Subcutaneous abdominal adipose tissue (tissue), 5 donors: ENCODE measurements around the gene SLC15A2.

ENCODE experiments used
- H3K27ac ChIP-seq: one replicate; pipeline ENCODE4 v1.7.0; 2013; ENCODE audit warnings: low read depth, mild to moderate bottlenecking, inconsistent platforms, low read length, moderate library complexity
- H3K27me3 ChIP-seq, 5 donors: one replicate each; pipeline ENCODE4 v1.7.0; 2013; ENCODE audit warnings: low read length in 5 of 5, inconsistent platforms in 1 of 5; ENCODE audit not compliant: control insufficient read depth in 5 of 5, insufficient read depth in 4 of 5
- H3K36me3 ChIP-seq, 5 donors: one replicate each; pipeline ENCODE4 v1.7.0; 2013; ENCODE audit warnings: low read length in 5 of 5; ENCODE audit not compliant: control insufficient read depth in 5 of 5, insufficient read depth in 5 of 5
- H3K4me1 ChIP-seq, 5 donors: one replicate each; pipeline ENCODE4 v1.7.0; 2013; ENCODE audit warnings: low read length in 5 of 5, mild to moderate bottlenecking in 3 of 5, moderate library complexity in 1 of 5; ENCODE audit not compliant: control insufficient read depth in 5 of 5, insufficient read depth in 5 of 5
- H3K4me3 ChIP-seq, 5 donors: one replicate each; pipeline ENCODE4 v1.7.0; 2013; ENCODE audit warnings: low read length in 5 of 5, low read depth in 1 of 5
- H3K9ac ChIP-seq, 5 donors: one replicate each; pipeline ENCODE4 v1.7.0; 2013; ENCODE audit warnings: low read length in 5 of 5, mild to moderate bottlenecking in 4 of 5, moderate library complexity in 3 of 5
- H3K9me3 ChIP-seq, 5 donors: one replicate each; pipeline ENCODE4 v1.7.0; 2013; ENCODE audit warnings: low read length in 5 of 5; ENCODE audit not compliant: control insufficient read depth in 5 of 5
- donor health status: healthy.
- donor health status: healthy.
- donor health status: healthy.
- donor health status: healthy.
- donor health status: healthy.

Gene SLC15A2

DNA sequence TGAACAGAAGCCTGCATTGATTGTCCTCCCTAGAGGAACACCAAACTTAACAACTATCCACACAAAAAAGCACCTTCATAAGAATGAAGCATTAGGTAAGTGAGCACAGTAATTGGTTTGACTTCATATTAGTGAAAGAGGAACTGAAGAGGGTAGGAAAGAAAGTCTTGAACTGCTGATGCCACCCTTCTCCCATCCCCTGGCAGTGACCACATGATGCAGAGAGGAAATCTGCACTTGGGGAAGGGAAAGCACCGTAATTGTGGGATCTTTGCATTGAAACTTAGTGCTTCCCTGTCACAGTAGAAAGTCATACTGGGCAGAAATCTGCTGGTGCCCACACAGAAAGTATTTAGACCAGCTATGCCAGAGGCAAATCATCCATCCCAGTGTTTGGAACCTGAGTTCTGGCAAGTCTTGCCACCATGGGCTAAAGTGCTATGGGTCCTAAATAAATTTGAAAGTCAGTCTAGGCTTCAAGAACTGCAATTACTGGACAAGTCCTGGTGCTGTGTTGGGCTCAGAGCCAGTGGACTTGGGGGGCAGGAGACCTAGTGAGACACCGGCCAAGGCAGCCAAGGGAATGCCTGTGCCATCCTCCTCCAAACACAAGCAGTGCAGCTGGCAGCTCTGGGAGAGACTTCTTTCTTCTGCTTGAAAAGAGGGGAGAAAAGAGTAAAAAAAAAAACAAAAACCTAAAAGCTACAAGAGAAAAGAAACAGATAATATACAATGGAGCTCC, 63.6 kb downstream of the SLC15A2 start:
- H3K4me1 ChIP-seq, result no peaks in the 10 kb centered on the region
- H3K27me3 ChIP-seq, result no peaks in the 10 kb centered on the region
- no peak overlapping the region for H3K9ac ChIP-seq
- no peak overlapping the region for H3K27ac ChIP-seq
- H3K4me3 ChIP-seq, result no peak overlapping the region
- H3K9me3 ChIP-seq, result peaks cover 0 to 7% (median 0%) of the 10 kb centered on the region in 5 donors
- H3K36me3 ChIP-seq, result no peaks in the 10 kb centered on the region

DNA sequence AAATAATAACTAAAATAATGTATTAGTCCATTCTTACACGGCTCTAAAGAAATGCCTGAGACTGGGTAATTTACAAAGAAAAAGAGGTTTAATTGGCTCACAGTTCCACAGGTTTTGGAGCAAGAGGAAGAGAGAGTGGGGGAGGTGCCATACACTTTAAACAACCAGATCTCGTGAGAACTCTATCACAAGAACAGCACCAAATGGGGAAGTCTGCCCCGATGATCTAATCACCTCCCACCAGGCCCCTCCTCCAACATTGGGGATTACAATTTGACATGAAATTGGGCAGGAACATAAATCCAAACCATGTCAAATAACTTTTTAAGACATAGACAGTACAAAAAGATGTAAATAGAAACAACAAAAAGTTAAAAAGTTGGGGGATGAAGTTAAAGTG, 64.6 kb downstream of the SLC15A2 start:
- no peak overlapping the region for H3K27ac ChIP-seq
- no peaks in the 10 kb centered on the region for H3K27me3 ChIP-seq
- H3K4me1 ChIP-seq, result no peaks in the 10 kb centered on the region
- no peak overlapping the region for H3K4me3 ChIP-seq
- peaks cover 0 to 11% (median 0%) of the 10 kb centered on the region in 5 donors for H3K9me3 ChIP-seq
- H3K36me3 ChIP-seq, result no peaks in the 10 kb centered on the region
- H3K9ac ChIP-seq, result no peak overlapping the region

DNA sequence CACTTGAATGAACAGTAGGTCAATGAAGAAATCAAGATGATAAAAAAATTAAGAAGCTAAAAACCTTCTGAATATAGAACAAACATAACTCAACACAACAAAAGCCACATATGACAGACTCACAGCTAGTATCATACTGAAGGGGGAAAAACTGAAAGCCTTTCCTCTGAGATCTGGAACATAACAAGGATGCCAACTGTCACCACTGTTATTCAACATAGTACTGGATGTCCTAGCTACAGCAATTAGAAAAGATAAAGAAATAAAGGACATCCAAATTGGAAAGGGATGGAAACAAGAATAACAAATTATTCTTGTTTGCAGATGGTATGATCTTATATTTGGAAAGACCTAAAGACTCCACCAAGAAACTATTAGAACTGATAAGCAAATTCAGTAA, 67.1 kb downstream of the SLC15A2 start:
- Histone ChIP-seq H3K4me3 (no peak overlapping the region), H3K9me3 (peaks cover 0 to 12% (median 0%) of the 10 kb centered on the region in 5 donors), H3K9ac (no peak overlapping the region), H3K27me3 (no peaks in the 10 kb centered on the region), H3K4me1 (no peaks in the 10 kb centered on the region), H3K36me3 (no peaks in the 10 kb centered on the region), H3K27ac (no peak overlapping the region)

DNA sequence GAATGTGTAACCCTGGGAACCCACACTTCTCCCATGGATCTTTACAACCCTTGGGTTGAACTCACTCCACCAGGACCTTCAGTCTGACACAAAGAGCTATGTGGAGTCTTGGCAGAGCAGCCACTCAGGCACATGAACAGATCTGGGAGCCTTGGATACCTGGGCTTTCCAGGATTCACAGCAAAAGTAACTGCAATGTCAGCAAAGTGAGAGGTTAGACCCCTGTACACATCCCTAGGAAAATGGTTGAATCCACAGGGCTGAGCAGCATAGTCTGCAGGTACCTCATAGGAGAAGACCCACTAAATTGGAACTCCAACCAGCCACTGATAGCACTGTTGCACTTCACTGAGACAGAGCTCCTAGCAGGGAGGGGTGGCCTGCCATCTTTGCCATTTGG, 68.2 kb downstream of the SLC15A2 start:
- H3K36me3 ChIP-seq, result no peaks in the 10 kb centered on the region
- H3K27ac ChIP-seq, result no peak overlapping the region
- H3K4me1 ChIP-seq, result no peaks in the 10 kb centered on the region
- H3K9me3 ChIP-seq, result peaks cover 0 to 12% (median 0%) of the 10 kb centered on the region in 5 donors
- no peaks in the 10 kb centered on the region for H3K27me3 ChIP-seq
- H3K4me3 ChIP-seq, result no peak overlapping the region
- no peak overlapping the region for H3K9ac ChIP-seq

DNA sequence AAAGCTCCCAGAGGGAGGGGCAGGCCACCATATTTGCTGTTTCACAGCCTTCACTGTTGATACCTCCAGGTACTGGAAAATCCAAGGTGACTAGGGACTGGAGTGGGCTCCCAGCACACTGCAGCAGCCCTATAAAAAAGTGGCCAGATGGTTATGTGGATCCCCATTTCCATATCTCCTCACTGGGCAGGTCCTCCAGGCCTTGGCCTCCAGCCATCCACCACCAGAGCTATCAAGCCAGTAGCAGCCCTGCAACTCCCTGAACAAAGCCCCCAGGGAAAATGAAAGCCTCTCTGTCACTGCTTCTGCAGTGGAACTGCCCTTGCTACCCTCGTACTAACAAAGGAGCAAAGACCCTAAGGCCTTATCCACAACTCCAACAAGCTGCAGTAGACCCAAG, 69.4 kb downstream of the SLC15A2 start:
- Histone ChIP-seq H3K36me3 (no peaks in the 10 kb centered on the region), H3K27ac (no peak overlapping the region), H3K4me1 (no peaks in the 10 kb centered on the region), H3K9me3 (peaks cover 0 to 12% (median 0%) of the 10 kb centered on the region in 5 donors), H3K27me3 (no peaks in the 10 kb centered on the region), H3K4me3 (no peak overlapping the region), H3K9ac (no peak overlapping the region)

DNA sequence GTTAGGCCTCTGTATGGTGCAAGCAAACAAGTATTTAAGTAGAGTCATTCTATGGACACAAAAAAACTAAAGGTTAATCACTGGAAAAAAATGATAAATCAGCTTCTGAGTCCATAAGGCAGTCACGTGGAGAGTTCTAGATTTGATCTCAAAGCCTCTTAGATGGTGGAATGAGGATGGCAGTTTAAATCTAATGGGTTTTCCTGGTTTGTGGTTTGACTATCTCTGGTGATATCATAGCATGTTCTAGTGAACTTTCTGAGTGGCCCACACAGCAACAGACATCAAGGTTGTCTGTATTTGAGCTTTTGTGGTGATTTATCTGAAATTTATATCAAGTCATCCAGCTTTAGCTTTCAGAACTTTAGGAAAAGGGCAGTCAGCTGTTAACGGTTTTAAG, 75.4 kb downstream of the SLC15A2 start:
- Histone ChIP-seq H3K27me3 (no peaks in the 10 kb centered on the region), H3K9ac (no peak overlapping the region), H3K4me3 (no peak overlapping the region), H3K9me3 (peaks cover 0 to 5% (median 0%) of the 10 kb centered on the region in 5 donors), H3K4me1 (no peaks in the 10 kb centered on the region), H3K27ac (no peak overlapping the region), H3K36me3 (no peaks in the 10 kb centered on the region)

DNA sequence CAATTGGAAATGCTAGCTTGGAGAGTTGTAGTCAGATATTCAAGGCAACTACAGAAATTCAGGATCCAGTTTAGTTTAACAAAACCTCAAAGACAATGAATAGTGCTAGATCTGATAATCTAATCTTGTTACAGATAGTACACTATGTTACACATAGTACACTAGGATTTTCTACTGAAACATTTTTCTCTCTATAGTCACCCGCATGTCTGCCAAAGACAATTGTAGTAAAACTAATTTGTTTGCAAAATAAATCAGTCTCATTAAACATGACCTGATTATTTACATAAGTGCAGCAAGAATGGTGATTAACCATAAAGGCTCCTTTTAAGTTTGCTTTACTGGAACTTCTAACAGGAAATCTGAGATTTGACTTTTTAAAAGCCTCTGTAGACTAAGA, 75.8 kb downstream of the SLC15A2 start:
- no peaks in the 10 kb centered on the region for H3K27me3 ChIP-seq
- H3K4me1 ChIP-seq, result no peaks in the 10 kb centered on the region
- H3K9ac ChIP-seq, result no peak overlapping the region
- H3K27ac ChIP-seq, result no peak overlapping the region
- no peak overlapping the region for H3K4me3 ChIP-seq
- no peaks in the 10 kb centered on the region for H3K36me3 ChIP-seq
- peaks cover 0 to 5% (median 0%) of the 10 kb centered on the region in 5 donors for H3K9me3 ChIP-seq

DNA sequence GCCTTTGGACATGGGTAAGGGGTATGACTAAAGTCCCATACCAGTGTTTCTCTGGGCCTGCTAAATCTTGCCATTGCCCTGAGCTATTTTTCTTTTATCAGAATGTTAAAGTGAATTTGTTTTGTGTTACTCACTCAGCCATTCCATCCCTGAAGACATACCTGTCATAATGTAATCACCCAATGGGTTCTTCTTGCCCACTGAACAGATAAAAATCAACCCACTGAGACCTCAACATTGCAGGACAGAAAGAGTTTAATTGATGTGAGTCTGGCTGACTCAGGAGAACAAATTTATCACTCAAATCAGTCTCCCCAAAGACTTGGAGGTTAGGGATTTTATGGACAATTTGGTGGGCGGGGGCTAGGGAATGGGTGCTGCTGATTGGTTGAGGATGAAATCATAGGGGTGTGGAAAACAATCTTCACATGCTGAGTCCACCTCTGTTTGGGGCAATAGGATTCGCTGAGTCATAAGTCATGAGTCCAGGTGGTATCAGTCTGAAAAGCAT, 80.5 kb downstream of the SLC15A2 start:
- Histone ChIP-seq H3K4me1 (no peaks in the 10 kb centered on the region), H3K9ac (no peak overlapping the region), H3K27me3 (no peaks in the 10 kb centered on the region), H3K9me3 (peaks cover 0 to 6% (median 2%) of the 10 kb centered on the region in 5 donors), H3K4me3 (no peak overlapping the region), H3K36me3 (no peaks in the 10 kb centered on the region), H3K27ac (no peak overlapping the region)

DNA sequence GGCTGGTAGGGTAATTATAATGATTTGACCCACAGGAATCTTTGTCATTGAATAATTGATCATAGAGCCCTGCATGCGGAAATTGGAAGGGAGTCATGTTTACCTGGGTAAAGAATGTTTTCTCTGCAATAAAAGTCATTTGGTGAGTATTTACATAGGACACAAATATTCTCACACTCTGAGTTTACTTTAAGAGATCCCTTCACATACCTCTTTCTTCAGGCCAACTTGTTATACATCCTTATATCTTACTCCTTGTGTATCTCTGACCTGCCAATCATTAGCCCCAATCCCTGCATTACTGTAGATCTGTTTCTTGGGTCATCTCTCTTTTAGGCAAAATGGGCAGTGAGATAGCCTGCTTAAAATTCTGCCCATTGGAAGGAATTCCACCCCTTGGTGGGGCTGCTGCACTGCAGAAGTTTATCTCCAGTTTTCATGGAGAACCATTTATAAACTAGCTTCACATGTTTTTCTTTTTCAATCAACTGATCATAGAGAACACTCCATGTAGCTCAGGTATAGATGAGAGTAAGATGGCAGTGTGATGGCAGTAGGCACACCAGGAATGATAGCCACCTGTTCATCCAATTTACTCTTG, 81.6 kb downstream of the SLC15A2 start:
- H3K9ac ChIP-seq, result no peak overlapping the region
- H3K9me3 ChIP-seq, result peaks cover 0 to 6% (median 2%) of the 10 kb centered on the region in 5 donors
- H3K27me3 ChIP-seq, result no peaks in the 10 kb centered on the region
- H3K4me3 ChIP-seq, result no peak overlapping the region
- no peaks in the 10 kb centered on the region for H3K36me3 ChIP-seq
- no peaks in the 10 kb centered on the region for H3K4me1 ChIP-seq
- H3K27ac ChIP-seq, result no peak overlapping the region

DNA sequence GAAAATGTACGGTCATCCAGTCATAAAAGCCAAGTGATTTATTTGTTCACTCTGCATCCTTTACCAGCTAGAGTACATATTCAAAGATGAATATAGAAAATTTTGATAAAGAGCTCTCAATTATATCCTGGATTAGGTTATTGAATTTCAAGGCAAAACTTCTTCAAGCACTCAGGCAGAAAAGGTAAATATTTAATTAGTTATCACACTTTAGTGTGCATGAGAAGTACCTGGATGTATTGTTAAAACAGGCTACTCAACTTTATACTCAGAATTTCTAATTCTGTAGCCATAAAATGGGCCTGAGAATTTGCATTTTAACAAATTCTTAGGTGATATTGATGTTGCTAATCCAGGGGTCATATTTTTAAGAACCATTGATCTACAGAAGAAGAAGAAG, 82.5 kb downstream of the SLC15A2 start:
- no peaks in the 10 kb centered on the region for H3K4me1 ChIP-seq
- no peak overlapping the region for H3K4me3 ChIP-seq
- H3K36me3 ChIP-seq, result no peaks in the 10 kb centered on the region
- no peak overlapping the region for H3K9ac ChIP-seq
- H3K27me3 ChIP-seq, result no peaks in the 10 kb centered on the region
- H3K27ac ChIP-seq, result no peak overlapping the region
- H3K9me3 ChIP-seq, result peaks cover 0 to 6% (median 2%) of the 10 kb centered on the region in 5 donors
